ENCODE data around the gene PACSIN1.

PACSIN1 gene

GRCh38 chr6:34523441-34524206 is 57.7 kb downstream of the PACSIN1 start:
- no peaks in the 10 kb centered on the region for H3K79me2 ChIP-seq (ENCODE audit: low read length)
- DNase-seq, result no peak
- no peak for TF ChIP-seq EZH2phosphoT487 (IDR thresholded peaks at IDR 0.05; ENCODE audit: low read length)
- TF ChIP-seq, protein P1, sequence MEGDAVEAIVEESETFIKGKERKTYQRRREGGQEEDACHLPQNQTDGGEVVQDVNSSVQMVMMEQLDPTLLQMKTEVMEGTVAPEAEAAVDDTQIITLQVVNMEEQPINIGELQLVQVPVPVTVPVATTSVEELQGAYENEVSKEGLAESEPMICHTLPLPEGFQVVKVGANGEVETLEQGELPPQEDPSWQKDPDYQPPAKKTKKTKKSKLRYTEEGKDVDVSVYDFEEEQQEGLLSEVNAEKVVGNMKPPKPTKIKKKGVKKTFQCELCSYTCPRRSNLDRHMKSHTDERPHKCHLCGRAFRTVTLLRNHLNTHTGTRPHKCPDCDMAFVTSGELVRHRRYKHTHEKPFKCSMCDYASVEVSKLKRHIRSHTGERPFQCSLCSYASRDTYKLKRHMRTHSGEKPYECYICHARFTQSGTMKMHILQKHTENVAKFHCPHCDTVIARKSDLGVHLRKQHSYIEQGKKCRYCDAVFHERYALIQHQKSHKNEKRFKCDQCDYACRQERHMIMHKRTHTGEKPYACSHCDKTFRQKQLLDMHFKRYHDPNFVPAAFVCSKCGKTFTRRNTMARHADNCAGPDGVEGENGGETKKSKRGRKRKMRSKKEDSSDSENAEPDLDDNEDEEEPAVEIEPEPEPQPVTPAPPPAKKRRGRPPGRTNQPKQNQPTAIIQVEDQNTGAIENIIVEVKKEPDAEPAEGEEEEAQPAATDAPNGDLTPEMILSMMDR (IDR thresholded peaks at IDR 0.05; ENCODE audit: low read length), result no peak
- TF ChIP-seq EZH2 (optimal IDR thresholded peaks at IDR 0.05; ENCODE audit: low read depth, low read length), result no peak
- H3K27ac ChIP-seq (ENCODE audit: low read length), result no peak overlapping the region
- H4K20me1 ChIP-seq (ENCODE audit: insufficient read depth, low read length), result no peaks in the 10 kb centered on the region
- no peak overlapping the region for H3K4me2 ChIP-seq (ENCODE audit: low read depth, low read length)
- peaks cover 3% of the 10 kb centered on the region; the same call in 1 of the 2 replicates for H3K4me1 ChIP-seq (ENCODE audit: low read length)
- H3K36me3 ChIP-seq (replicated peaks; ENCODE audit: insufficient read depth, low read length), result no peaks in the 10 kb centered on the region
- no peak overlapping the region for H2AFZ ChIP-seq (ENCODE audit: low read length)
- no peaks in the 10 kb centered on the region for H3K27me3 ChIP-seq (replicated peaks; ENCODE audit: insufficient read depth, low read length)
- no peaks in the 10 kb centered on the region for H3K9me2 ChIP-seq (replicated peaks; ENCODE audit: insufficient read depth, low read length)
- no peaks in the 10 kb centered on the region for H3F3A ChIP-seq (ENCODE audit: insufficient read depth, low read length)
- no peak overlapping the region for H3K4me3 ChIP-seq (ENCODE audit: low read length)
- no peak overlapping the region for H3K9ac ChIP-seq (ENCODE audit: low read length)
- no peaks in the 10 kb centered on the region for H3K9me3 ChIP-seq (replicated peaks; ENCODE audit: insufficient read depth, low read length)

DNA sequence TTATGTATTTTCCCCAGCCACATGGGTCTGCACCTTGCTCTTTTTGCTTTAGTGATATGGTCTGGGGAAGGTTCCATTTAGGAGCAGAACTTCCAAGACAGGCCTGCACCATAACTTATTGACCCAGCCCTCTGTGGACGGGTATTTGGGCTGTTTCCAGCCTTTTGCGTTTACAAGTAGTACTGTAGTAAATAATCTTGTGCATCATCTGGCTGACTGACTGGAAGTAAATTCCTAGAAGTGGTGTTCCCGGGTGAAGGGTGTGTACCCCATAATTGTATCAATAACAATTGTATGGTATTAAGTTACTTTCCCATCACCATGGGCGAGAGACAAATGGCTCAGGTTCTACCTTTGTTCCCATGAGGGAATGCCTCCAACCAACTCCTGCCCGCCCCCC is 58.6 kb downstream of the PACSIN1 start:
- Histone ChIP-seq H2AFZ (ENCODE audit: low read length) (no peak overlapping the region), H3K79me2 (ENCODE audit: low read length) (no peaks in the 10 kb centered on the region), H3F3A (ENCODE audit: insufficient read depth, low read length) (no peaks in the 10 kb centered on the region), H3K9me3 (replicated peaks; ENCODE audit: insufficient read depth, low read length) (no peaks in the 10 kb centered on the region), H3K27me3 (replicated peaks; ENCODE audit: insufficient read depth, low read length) (no peaks in the 10 kb centered on the region), H3K9ac (ENCODE audit: low read length) (no peak overlapping the region), H3K4me2 (ENCODE audit: low read depth, low read length) (no peak overlapping the region), H3K4me3 (ENCODE audit: low read length) (no peak overlapping the region), H3K27ac (ENCODE audit: low read length) (no peak overlapping the region), H3K36me3 (replicated peaks; ENCODE audit: insufficient read depth, low read length) (no peaks in the 10 kb centered on the region), H4K20me1 (ENCODE audit: insufficient read depth, low read length) (no peaks in the 10 kb centered on the region), H3K9me2 (replicated peaks; ENCODE audit: insufficient read depth, low read length) (no peaks in the 10 kb centered on the region), H3K4me1 (ENCODE audit: low read length) (peaks cover 3% of the 10 kb centered on the region; the same call in 1 of the 2 replicates)
- no peak for DNase-seq
- TF ChIP-seq EZH2 (optimal IDR thresholded peaks at IDR 0.05; ENCODE audit: low read depth, low read length) (no peak), EZH2phosphoT487 (IDR thresholded peaks at IDR 0.05; ENCODE audit: low read length) (no peak)
- TF ChIP-seq, protein P1 (IDR thresholded peaks at IDR 0.05; ENCODE audit: low read length), result no peak

- Histone ChIP-seq H3K36me3 (replicated peaks; ENCODE audit: insufficient read depth, low read length) (no peaks in the 10 kb centered on the region), H3K9ac (ENCODE audit: low read length) (no peak overlapping the region), H2AFZ (ENCODE audit: low read length) (no peak overlapping the region), H3K4me2 (ENCODE audit: low read depth, low read length) (no peak overlapping the region), H3K4me3 (ENCODE audit: low read length) (no peak overlapping the region), H3K4me1 (ENCODE audit: low read length) (peaks cover 3% of the 10 kb centered on the region; the same call in 1 of the 2 replicates), H4K20me1 (ENCODE audit: insufficient read depth, low read length) (no peaks in the 10 kb centered on the region), H3K79me2 (ENCODE audit: low read length) (no peaks in the 10 kb centered on the region), H3K27me3 (replicated peaks; ENCODE audit: insufficient read depth, low read length) (no peaks in the 10 kb centered on the region), H3K9me3 (replicated peaks; ENCODE audit: insufficient read depth, low read length) (no peaks in the 10 kb centered on the region), H3K27ac (ENCODE audit: low read length) (no peak overlapping the region), H3F3A (ENCODE audit: insufficient read depth, low read length) (no peaks in the 10 kb centered on the region), H3K9me2 (replicated peaks; ENCODE audit: insufficient read depth, low read length) (no peaks in the 10 kb centered on the region)
- TF ChIP-seq EZH2 (optimal IDR thresholded peaks at IDR 0.05; ENCODE audit: low read depth, low read length), result no peak
- no peak for TF ChIP-seq EZH2phosphoT487 (IDR thresholded peaks at IDR 0.05; ENCODE audit: low read length)
- TF ChIP-seq, protein P1 (IDR thresholded peaks at IDR 0.05; ENCODE audit: low read length), result no peak
- DNase-seq, result no peak
These were observed 59.1 kb downstream of the PACSIN1 start for GRCh38 chr6:34524971-34525370.
